Neuronal stem cell (in vitro differentiated cells): ENCODE data around the gene INO80.

Experiments
- DNase-seq: peaks from one replicate; pipeline ENCODE4 v3.0.0-alpha.2; 2013; ENCODE audit warnings: low spot score
- H2AFZ ChIP-seq: one replicate; pipeline ENCODE4 v1.6.1; 2013; ENCODE audit warnings: mild to moderate bottlenecking, low read length, inconsistent platforms
- H2AK5ac ChIP-seq: 2 replicates; pipeline ENCODE4 v1.6.1; 2013; ENCODE audit warnings: low read depth, mild to moderate bottlenecking, inconsistent platforms, low read length, moderate library complexity, mixed read lengths
- H2BK120ac ChIP-seq: 2 replicates; pipeline ENCODE4 v1.6.1; 2013; ENCODE audit warnings: low read depth, mild to moderate bottlenecking, inconsistent platforms, low read length, moderate library complexity, mixed read lengths
- H2BK12ac ChIP-seq: one replicate; pipeline ENCODE4 v1.6.1; 2013; ENCODE audit warnings: low read length, inconsistent platforms
- H2BK15ac ChIP-seq: 2 replicates; pipeline ENCODE4 v1.6.1; 2013; ENCODE audit warnings: mild to moderate bottlenecking, low read length, inconsistent platforms, mixed read lengths
- H2BK5ac ChIP-seq: one replicate; pipeline ENCODE4 v1.6.1; 2013; ENCODE audit warnings: inconsistent platforms, mild to moderate bottlenecking, low read length, moderate library complexity
- H3K14ac ChIP-seq: one replicate; pipeline ENCODE4 v1.6.1; 2013; ENCODE audit warnings: low read length, inconsistent platforms
- H3K18ac ChIP-seq: 2 replicates; pipeline ENCODE4 v1.6.1; 2013; ENCODE audit warnings: low read length, inconsistent platforms
- H3K23ac ChIP-seq: 2 replicates; pipeline ENCODE4 v1.6.1; 2013; ENCODE audit warnings: low read depth, mild to moderate bottlenecking, mixed read lengths, low read length, inconsistent platforms; ENCODE audit not compliant: poor library complexity
- H3K27ac ChIP-seq: replicated peaks from 3 replicates; pipeline ENCODE4 v1.5.1; 2013; ENCODE audit warnings: low read length, inconsistent platforms
- H3K27me3 ChIP-seq, 3 experiments: 2 replicates each; pipeline ENCODE4 v1.6.1; 2013; ENCODE audit warnings: low read length in 3 of 3, mild to moderate bottlenecking in 2 of 3, inconsistent platforms in 1 of 3, low read depth in 1 of 3, mixed read lengths in 1 of 3, moderate library complexity in 1 of 3; ENCODE audit not compliant: control insufficient read depth in 3 of 3, insufficient read depth in 3 of 3
- H3K36me3 ChIP-seq, 2 donors: replicated peaks in 1 of 2; 2 replicates each; pipeline ENCODE4 v1.6.1; 2013; ENCODE audit warnings: low read length in 2 of 2; ENCODE audit not compliant: control insufficient read depth in 2 of 2, insufficient read depth in 2 of 2
- H3K4ac ChIP-seq: 2 replicates; pipeline ENCODE4 v1.6.1; 2013; ENCODE audit warnings: inconsistent platforms, mild to moderate bottlenecking, low read length, moderate library complexity
- H3K4me1 ChIP-seq, 2 donors: 1 replicate in 1 of 2; 2 replicates in 1 of 2; pipeline ENCODE4 v1.6.1; 2013; ENCODE audit warnings: low read length in 2 of 2, low read depth in 1 of 2; ENCODE audit not compliant: control insufficient read depth in 2 of 2, insufficient read depth in 1 of 2
- H3K4me2 ChIP-seq: one replicate; pipeline ENCODE4 v1.6.1; 2013; ENCODE audit warnings: mild to moderate bottlenecking, low read length, inconsistent platforms; ENCODE audit not compliant: insufficient read depth, poor library complexity, severe bottlenecking
- H3K4me3 ChIP-seq, 2 donors: 2 replicates each; pipeline ENCODE4 v1.5.1; 2013; ENCODE audit warnings: low read length in 2 of 2, mild to moderate bottlenecking in 2 of 2, inconsistent platforms in 1 of 2, moderate library complexity in 1 of 2
- H3K79me1 ChIP-seq: one replicate; pipeline ENCODE4 v1.6.1; 2013; ENCODE audit warnings: low read depth, mild to moderate bottlenecking, inconsistent platforms, low read length, moderate library complexity
- H3K9ac ChIP-seq: one replicate; pipeline ENCODE4 v1.6.1; 2013; ENCODE audit warnings: mild to moderate bottlenecking, low read depth, low read length, inconsistent platforms; ENCODE audit not compliant: poor library complexity
- H3K9me3 ChIP-seq, 2 donors: replicated peaks in 1 of 2; 2 replicates each; pipeline versions ENCODE3 to v1.6.1; 2013; ENCODE audit warnings: low read length in 2 of 2, mild to moderate bottlenecking in 2 of 2, inconsistent platforms in 1 of 2, low read depth in 1 of 2, mixed read lengths in 1 of 2, moderate library complexity in 1 of 2; ENCODE audit not compliant: control insufficient read depth in 2 of 2, insufficient read depth in 1 of 2
- H4K8ac ChIP-seq: one replicate; pipeline ENCODE4 v1.6.1; 2013; ENCODE audit warnings: low read depth, mild to moderate bottlenecking, inconsistent platforms, low read length, moderate library complexity
- H4K91ac ChIP-seq: one replicate; pipeline ENCODE4 v1.6.1; 2013; ENCODE audit warnings: low read length, low read depth, mild to moderate bottlenecking, inconsistent platforms; ENCODE audit not compliant: poor library complexity
- WGBS, 2 donors: extraction: QIAGEN DNeasy Blood & Tissue Kit; methylation state at CpG; one replicate each; pipeline ENCODE4 v1.1.7; 2013; ENCODE audit warnings: missing lambda C conversion rate in 2 of 2, mixed read lengths in 1 of 2; ENCODE audit not compliant: insufficient read length in 2 of 2, insufficient replicate concordance in 1 of 2; ENCODE audit errors: extremely low coverage in 2 of 2; 5-methylcytosine and 5-hydroxymethylcytosine counted together

Gene INO80

DNA sequence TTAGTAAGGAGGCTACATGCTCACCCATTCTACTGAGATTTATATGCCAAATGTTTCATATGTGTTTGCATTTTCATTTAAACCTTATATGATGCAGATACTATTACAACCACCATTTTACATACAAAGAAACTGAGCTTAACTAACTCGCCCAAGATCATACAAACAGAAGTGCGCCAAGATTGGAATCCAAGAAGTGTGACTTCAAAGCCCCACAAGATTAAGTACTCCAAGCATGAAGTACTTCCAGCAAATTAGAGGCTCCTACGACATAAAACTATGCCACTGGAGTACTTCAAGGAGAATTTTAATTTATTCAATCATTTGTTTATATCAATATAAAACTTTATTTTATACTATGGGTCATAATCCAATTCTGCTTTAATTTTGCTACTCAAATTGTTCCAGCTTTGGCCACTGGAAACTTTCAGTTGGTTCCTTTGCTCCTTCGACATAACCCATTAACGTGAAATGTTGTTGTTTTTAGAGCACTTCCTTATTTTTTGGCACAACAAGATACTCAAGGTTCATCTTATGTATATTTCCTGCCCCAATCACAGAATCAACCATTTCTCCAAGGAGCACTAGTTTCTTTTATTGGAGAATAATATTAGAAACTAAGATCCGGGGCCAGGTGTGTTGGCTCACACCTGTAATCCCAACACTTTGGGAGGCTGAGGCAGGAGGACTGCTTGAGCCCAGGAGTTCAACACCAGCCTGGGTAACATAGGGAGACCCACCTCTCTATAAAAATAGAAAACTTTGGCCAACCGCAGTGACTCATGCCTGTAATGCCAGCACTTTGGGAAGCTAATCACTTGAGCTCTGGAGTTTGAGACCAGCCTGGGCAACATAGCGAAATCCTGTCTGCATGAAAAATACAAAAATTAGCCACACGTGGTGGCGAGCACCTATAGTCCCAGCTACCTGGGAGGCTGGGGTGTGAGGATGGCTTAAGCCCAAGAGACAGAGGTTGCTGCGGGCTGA is 10.4 kb downstream of the INO80 start:
- Histone ChIP-seq H3K14ac (no peak overlapping the region), H3K23ac (no peak overlapping the region), H3K4me1 (no peaks in the 10 kb centered on the region), H2AFZ (no peak overlapping the region), H2BK120ac (no peak overlapping the region), H3K9me3 (no peaks in the 10 kb centered on the region), H3K27ac (no peak overlapping the region), H3K79me1 (peaks cover 6% of the 10 kb centered on the region), H3K9ac (no peak overlapping the region), H2BK15ac (no peak overlapping the region), H3K4me3 (no peak overlapping the region), H3K4ac (no peak overlapping the region), H3K18ac (no peak overlapping the region), H4K91ac (no peak overlapping the region), H4K8ac (no peak overlapping the region), H3K27me3 (no peaks in the 10 kb centered on the region), H2AK5ac (no peak overlapping the region), H2BK5ac (no peak overlapping the region), H2BK12ac (no peak overlapping the region), H3K36me3 (peaks cover 0 to 28% of the 10 kb centered on the region in 2 donors), H3K4me2 (no peak overlapping the region)
- no peak for DNase-seq
- WGBS, 2 donors = no CpG with 5 or more reads among the region's 11 CpGs

DNA sequence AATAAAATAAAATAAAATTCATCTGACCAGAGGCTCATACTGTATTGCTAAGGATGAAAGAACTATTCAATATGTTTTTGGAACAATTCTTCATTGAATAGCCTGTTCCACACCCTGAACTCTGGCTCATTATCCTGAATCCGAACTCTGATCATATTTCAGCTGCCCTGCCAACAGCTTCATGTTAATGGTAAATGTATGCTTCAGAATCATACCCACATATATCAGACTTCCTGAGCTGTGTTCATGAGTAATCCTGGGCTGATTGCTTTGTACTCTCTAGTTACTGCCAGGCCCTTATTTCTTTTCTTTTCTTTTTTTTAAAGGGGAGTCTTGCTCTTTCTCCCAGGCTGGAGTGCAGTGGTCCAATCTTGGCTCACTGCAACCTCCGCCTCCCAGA is 11.8 kb downstream of the INO80 start:
- Histone ChIP-seq H4K8ac (no peak overlapping the region), H3K9me3 (no peaks in the 10 kb centered on the region), H3K27ac (no peak overlapping the region), H3K4ac (no peak overlapping the region), H3K9ac (no peak overlapping the region), H2BK15ac (no peak overlapping the region), H2BK12ac (no peak overlapping the region), H3K18ac (no peak overlapping the region), H2AK5ac (no peak overlapping the region), H3K79me1 (peaks cover 3% of the 10 kb centered on the region), H3K27me3 (no peaks in the 10 kb centered on the region), H2AFZ (no peak overlapping the region), H3K4me2 (no peak overlapping the region), H2BK120ac (no peak overlapping the region), H3K4me1 (no peaks in the 10 kb centered on the region), H3K23ac (no peak overlapping the region), H3K36me3 (peaks cover 0 to 28% of the 10 kb centered on the region in 2 donors), H2BK5ac (no peak overlapping the region), H4K91ac (no peak overlapping the region), H3K14ac (no peak overlapping the region), H3K4me3 (no peak overlapping the region)
- no CpG with 5 or more reads among the region's 2 CpGs for WGBS, 2 donors
- DNase-seq = no peak

DNA sequence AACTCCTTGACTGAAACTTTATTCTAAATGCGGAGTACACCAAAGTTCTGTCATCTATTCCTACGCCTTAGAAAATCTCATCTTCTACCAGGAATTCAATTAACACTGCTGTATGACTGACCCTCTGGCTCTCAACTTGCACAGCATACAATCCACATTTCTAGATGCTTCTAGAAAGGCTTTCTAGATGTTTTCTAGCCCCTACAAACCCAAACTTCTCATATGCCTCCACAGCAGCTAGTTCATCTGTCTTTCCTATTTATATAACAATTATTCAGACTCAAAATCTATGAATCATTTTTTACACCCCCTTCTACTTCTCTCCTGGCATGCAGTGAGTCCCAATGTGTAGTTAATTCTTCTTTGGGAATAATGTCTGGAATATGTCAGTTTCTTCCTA is 13.2 kb downstream of the INO80 start:
- no peaks in the 10 kb centered on the region for H3K4me1 ChIP-seq
- no peak overlapping the region for H3K9ac ChIP-seq
- H3K4ac ChIP-seq = no peak overlapping the region

DNA sequence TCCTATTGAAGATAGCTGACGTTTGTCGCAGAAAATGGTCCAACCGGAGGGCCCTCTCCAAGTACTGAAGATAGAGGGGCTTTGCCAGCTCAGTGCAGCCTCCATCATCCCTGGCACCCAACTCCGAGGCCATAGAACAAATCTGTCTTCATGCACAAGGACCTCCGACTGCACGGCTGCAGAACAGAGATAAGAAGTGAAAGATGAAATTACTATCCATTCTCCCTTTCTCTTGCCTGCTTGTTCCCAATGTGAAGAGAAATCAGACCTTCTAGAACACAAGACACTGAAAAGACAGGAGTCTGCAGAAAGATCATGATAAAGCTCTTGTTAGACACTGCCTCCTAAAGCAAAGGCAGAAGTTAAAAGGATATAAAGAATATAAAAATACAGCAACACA is 19.9 kb downstream of the INO80 start:
- H3K4me3 ChIP-seq = no peak overlapping the region
- H2BK12ac ChIP-seq = no peak overlapping the region
- peaks cover 11 to 72% of the 10 kb centered on the region in 2 donors for H3K36me3 ChIP-seq
- no peak overlapping the region for H3K14ac ChIP-seq
- H3K4ac ChIP-seq = no peak overlapping the region
- no peak for DNase-seq
- no peak overlapping the region for H3K18ac ChIP-seq
- no peak overlapping the region for H3K9ac ChIP-seq
- no peak overlapping the region for H3K27ac ChIP-seq
- no peaks in the 10 kb centered on the region for H3K4me1 ChIP-seq
- no peak overlapping the region for H2BK15ac ChIP-seq
- H2BK120ac ChIP-seq = no peak overlapping the region
- no peak overlapping the region for H4K91ac ChIP-seq
- no peak overlapping the region for H2AK5ac ChIP-seq
- H3K4me2 ChIP-seq = no peak overlapping the region
- no peaks in the 10 kb centered on the region for H3K27me3 ChIP-seq
- no CpG with 5 or more reads among the region's 6 CpGs for WGBS, 2 donors
- H2BK5ac ChIP-seq = no peak overlapping the region
- no peaks in the 10 kb centered on the region for H3K9me3 ChIP-seq
- no peaks in the 10 kb centered on the region for H3K79me1 ChIP-seq
- no peak overlapping the region for H2AFZ ChIP-seq
- no peak overlapping the region for H3K23ac ChIP-seq
- H4K8ac ChIP-seq = no peak overlapping the region

More for the DNA sequence above, 13.2 kb downstream of the INO80 start:
- no peak overlapping the region for H3K4me2 ChIP-seq
- no peaks in the 10 kb centered on the region for H3K9me3 ChIP-seq
- H2BK5ac ChIP-seq = no peak overlapping the region
- H2BK120ac ChIP-seq = no peak overlapping the region
- no peak overlapping the region for H2AK5ac ChIP-seq
- H3K18ac ChIP-seq = no peak overlapping the region
- no CpG with 5 or more reads among the region's 2 CpGs for WGBS, 2 donors
- H3K36me3 ChIP-seq = peaks cover 0 to 31% of the 10 kb centered on the region in 2 donors
- no peak overlapping the region for H2AFZ ChIP-seq
- no peak overlapping the region for H3K4me3 ChIP-seq
- H3K23ac ChIP-seq = no peak overlapping the region
- no peak overlapping the region for H4K91ac ChIP-seq
- H2BK12ac ChIP-seq = no peak overlapping the region
- H3K27me3 ChIP-seq = no peaks in the 10 kb centered on the region
- DNase-seq = no peak
- no peak overlapping the region for H4K8ac ChIP-seq
- H2BK15ac ChIP-seq = no peak overlapping the region
- no peak overlapping the region for H3K27ac ChIP-seq
- no peak overlapping the region for H3K14ac ChIP-seq
- H3K79me1 ChIP-seq = peaks cover 3% of the 10 kb centered on the region
